NK-92 (cell line): ENCODE measurements around the gene C2.
"Not testable (repeated sequence)": the region's sequence is repeated elsewhere in the genome, so short reads cannot be mapped to it uniquely, and the experiment has no call there.

Source experiments
- DNase-seq: peaks from one replicate; lab custom pipeline; 2025; ENCODE audit not compliant: unreplicated experiment; lab: John Stamatoyannopoulos, UW

Gene C2

GRCh38 chr6:31920811-31921210 lies 6.7 kb upstream of the C2 start:
- DNase-seq, result no peak

GRCh38 chr6:31922942-31923341 lies 4.6 kb upstream of the C2 start:
- DNase-seq, result no peak

GRCh38 chr6:31927863-31928671 lies 550 bp downstream of the C2 start:
- no peak for DNase-seq

- no peak for DNase-seq
Measured at GRCh38 chr6:31928672-31928939, 1.1 kb downstream of the C2 start.

- DNase-seq, result no peak
Measured at GRCh38 chr6:31930962-31931361, 3.4 kb downstream of the C2 start.

GRCh38 chr6:31932137-31932536 lies 4.6 kb downstream of the C2 start:
- DNase-seq, result not testable (repeated sequence)

GRCh38 chr6:31933537-31933936 lies 6.0 kb downstream of the C2 start:
- DNase-seq, result no peak

- DNase-seq, result no peak
Measured at GRCh38 chr6:31935021-31935420, 7.5 kb downstream of the C2 start.

- DNase-seq, result no peak
Measured at GRCh38 chr6:31935823-31936222, 8.3 kb downstream of the C2 start.

GRCh38 chr6:31940256-31940664 lies 12.7 kb downstream of the C2 start:
- DNase-seq, result no peak

- DNase-seq, result no peak
Measured at GRCh38 chr6:31943742-31944141, 16.2 kb downstream of the C2 start.

GRCh38 chr6:31945154-31945506 lies 17.6 kb downstream of the C2 start:
- DNase-seq, result no peak

GRCh38 chr6:31945507-31946369 lies 18.2 kb downstream of the C2 start, which contains the start of gene CFB:
TSS of gene CFB (plus strand) at chr6:31946095. CDS start at chr6:31946222, 127 bp downstream.
- DNase-seq, result no peak

GRCh38 chr6:31946370-31946885 lies 18.9 kb downstream of the C2 start:
- DNase-seq, result no peak

- no peak for DNase-seq
Measured at GRCh38 chr6:31947070-31947675, 19.7 kb downstream of the C2 start.

GRCh38 chr6:31947864-31948263 lies 20.3 kb downstream of the C2 start:
- no peak for DNase-seq

- DNase-seq, result no peak
Measured at GRCh38 chr6:31948306-31948705, 20.8 kb downstream of the C2 start.

GRCh38 chr6:31948753-31949413 lies 21.4 kb downstream of the C2 start:
- DNase-seq, result no peak

GRCh38 chr6:31949926-31950548 lies 22.5 kb downstream of the C2 start:
- DNase-seq, result no peak

GRCh38 chr6:31952140-31952805 lies 24.8 kb downstream of the C2 start:
- DNase-seq, result no peak
